ENCODE data around the gene LPCAT2.

DNA sequence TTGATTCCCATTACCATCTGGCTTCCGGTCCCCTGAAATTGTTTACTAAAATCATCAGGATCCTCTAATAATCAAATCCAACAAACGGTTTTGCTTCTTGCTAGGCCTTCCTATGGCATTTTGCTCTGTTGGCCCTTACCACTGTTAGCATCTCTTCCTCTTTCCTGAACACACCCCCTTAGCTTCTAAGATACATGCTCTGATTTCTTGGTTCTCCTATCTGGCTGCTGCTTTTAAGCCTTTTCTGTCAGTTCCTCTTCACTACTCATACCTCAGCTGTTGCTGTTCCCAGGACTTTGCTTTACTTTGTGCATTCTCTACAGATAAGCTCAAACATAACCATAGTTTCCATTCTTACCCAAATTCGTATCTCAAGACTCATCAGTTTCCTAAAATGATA is 69.0 kb downstream of the LPCAT2 start:
- TF ChIP-seq, protein P1, sequence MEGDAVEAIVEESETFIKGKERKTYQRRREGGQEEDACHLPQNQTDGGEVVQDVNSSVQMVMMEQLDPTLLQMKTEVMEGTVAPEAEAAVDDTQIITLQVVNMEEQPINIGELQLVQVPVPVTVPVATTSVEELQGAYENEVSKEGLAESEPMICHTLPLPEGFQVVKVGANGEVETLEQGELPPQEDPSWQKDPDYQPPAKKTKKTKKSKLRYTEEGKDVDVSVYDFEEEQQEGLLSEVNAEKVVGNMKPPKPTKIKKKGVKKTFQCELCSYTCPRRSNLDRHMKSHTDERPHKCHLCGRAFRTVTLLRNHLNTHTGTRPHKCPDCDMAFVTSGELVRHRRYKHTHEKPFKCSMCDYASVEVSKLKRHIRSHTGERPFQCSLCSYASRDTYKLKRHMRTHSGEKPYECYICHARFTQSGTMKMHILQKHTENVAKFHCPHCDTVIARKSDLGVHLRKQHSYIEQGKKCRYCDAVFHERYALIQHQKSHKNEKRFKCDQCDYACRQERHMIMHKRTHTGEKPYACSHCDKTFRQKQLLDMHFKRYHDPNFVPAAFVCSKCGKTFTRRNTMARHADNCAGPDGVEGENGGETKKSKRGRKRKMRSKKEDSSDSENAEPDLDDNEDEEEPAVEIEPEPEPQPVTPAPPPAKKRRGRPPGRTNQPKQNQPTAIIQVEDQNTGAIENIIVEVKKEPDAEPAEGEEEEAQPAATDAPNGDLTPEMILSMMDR (IDR thresholded peaks at IDR 0.05): no peak
- TF ChIP-seq POLR2AphosphoS5 (IDR thresholded peaks at IDR 0.05) (no peak), POLR2A (IDR thresholded peaks at IDR 0.05) (no peak)
